ENCODE results near the gene POLG. TPM values are rescaled to one million over a fixed set of nuclear protein-coding genes. Genes with fewer than 3 reads are reported as not detected.

Gene POLG
- total and polyA plus RNA-seq, 2 of the 13 experiments (the other 11 are each of a cell fraction or from before 2014, with no cell fraction given): 26.6 to 35.5 TPM

- TF ChIP-seq HOXD1 (CRISPR knock-in tag; IDR thresholded peaks at IDR 0.05) (no peak), NFE2L1 (CRISPR knock-in tag; IDR thresholded peaks at IDR 0.05; ENCODE audit: borderline replicate concordance) (no peak), TOE1 (CRISPR knock-in tag; IDR thresholded peaks at IDR 0.05) (no peak), ZNF605 (CRISPR knock-in tag; IDR thresholded peaks at IDR 0.05) (no peak), ZBTB34 (CRISPR knock-in tag; IDR thresholded peaks at IDR 0.05) (no peak)
Observed at GRCh38 chr15:89309993-89310392, 24.6 kb downstream of the POLG start (continued).

GRCh38 chr15:89308236-89308635 is 26.4 kb downstream of the POLG start:
- Histone ChIP-seq H3K79me2 (ENCODE audit: insufficient read depth, low read length) (no peaks in the 10 kb centered on the region), H3K4me2 (ENCODE audit: low read depth, low read length) (no peak overlapping the region), H3K4me1 (ENCODE audit: insufficient read depth, low read length) (no peaks in the 10 kb centered on the region), H3K27me3 (ENCODE audit: control insufficient read depth in 1 of 2, insufficient read depth in 2 of 2, low read length in 2 of 2) (no peaks in the 10 kb centered on the region), H3K9me3 (ENCODE audit: low read length) (no peaks in the 10 kb centered on the region), H3K9ac (ENCODE audit: insufficient read depth, low read depth, low read length) (no peak overlapping the region), H3K27ac (ENCODE audit: extremely low read length, insufficient read depth, low read length) (no peak overlapping the region), H3K36me3 (replicated peaks in 1 of 2; ENCODE audit: control insufficient read depth in 1 of 2, insufficient read depth in 2 of 2, low read length in 2 of 2) (peaks cover 8 to 47% of the 10 kb centered on the region in 2 experiments), H3K4me3 (replicated peaks in 1 of 3; ENCODE audit: insufficient read depth in 1 of 3, low read depth in 2 of 3, low read length in 3 of 3) (no peak overlapping the region), H2AFZ (ENCODE audit: low read length) (no peak overlapping the region), H4K20me1 (ENCODE audit: insufficient read depth, low read length) (no peaks in the 10 kb centered on the region)
- POLR2A ChIA-PET: no interaction called here
- BruUV-seq (replicated peaks): no TSS peak
- CTCF ChIA-PET (ENCODE audit: low intra/inter-chr PET ratio, low total read pairs): no interaction called here
- ATAC-seq (no peak), FAIRE-seq (no peak), DNase-seq (ENCODE audit: low spot score) (no peak)
- in situ Hi-C loops (cut with HindIII; ENCODE audit: extremely low pct_ligation_motif_present, low pct_unique_long_range_greater_than_20kb): no loop called here
- intact Hi-C loops (cut with micrococcal nuclease; ENCODE audit: unreplicated experiment): loop anchor here (10.0 kb wide), 1 partner anchor 103 kb away; no protein-coding TSS in a partner anchor
- 67% methylated on average over 3 of the region's 3 CpGs for WGBS (ENCODE audit: low lambda C conversion rate)
- TF ChIP-seq SPEN (CRISPR knock-in tag; IDR thresholded peaks at IDR 0.05; ENCODE audit: low read depth): no peak
- TF ChIP-seq ZNF407 (CRISPR knock-in tag; IDR thresholded peaks at IDR 0.05; ENCODE audit: not compliant biosample characterization): no peak
- no peak for TF ChIP-seq ZMAT5 (CRISPR knock-in tag; IDR thresholded peaks at IDR 0.05; ENCODE audit: borderline replicate concordance, low read depth)
- TF ChIP-seq HOXA3 (CRISPR knock-in tag; IDR thresholded peaks at IDR 0.05): no peak
- no peak for TF ChIP-seq ARNT2 (CRISPR knock-in tag; IDR thresholded peaks at IDR 0.05; ENCODE audit: low read depth)
- no peak for TF ChIP-seq ZNF543 (CRISPR knock-in tag; IDR thresholded peaks at IDR 0.05)
- TF ChIP-seq MEIS1 (CRISPR knock-in tag; IDR thresholded peaks at IDR 0.05; ENCODE audit: borderline replicate concordance): no peak

All from HepG2 (cell line).